ENCODE results near the gene C4BPB.

C4BPB gene

DNA sequence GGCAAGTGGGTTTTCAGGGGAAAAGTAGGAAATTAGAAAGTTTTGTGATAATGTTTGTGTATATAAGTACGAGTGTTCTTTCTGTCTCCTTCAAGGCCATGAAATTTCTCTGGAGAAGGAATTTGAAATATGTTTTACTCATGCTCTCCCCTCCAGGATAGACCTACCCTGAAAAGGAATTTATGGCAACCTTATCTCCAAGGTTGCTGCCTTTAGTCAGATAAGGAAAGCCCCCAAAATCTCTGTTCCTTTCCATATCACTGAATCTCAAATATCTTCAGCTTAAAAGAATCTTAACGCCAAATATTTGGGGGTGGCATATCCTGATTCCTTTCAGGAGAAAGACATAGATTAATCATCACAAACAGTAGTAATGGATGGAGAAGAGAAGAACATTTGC is 499 bp upstream of the C4BPB start:
- DNase-seq, result no peak

DNA sequence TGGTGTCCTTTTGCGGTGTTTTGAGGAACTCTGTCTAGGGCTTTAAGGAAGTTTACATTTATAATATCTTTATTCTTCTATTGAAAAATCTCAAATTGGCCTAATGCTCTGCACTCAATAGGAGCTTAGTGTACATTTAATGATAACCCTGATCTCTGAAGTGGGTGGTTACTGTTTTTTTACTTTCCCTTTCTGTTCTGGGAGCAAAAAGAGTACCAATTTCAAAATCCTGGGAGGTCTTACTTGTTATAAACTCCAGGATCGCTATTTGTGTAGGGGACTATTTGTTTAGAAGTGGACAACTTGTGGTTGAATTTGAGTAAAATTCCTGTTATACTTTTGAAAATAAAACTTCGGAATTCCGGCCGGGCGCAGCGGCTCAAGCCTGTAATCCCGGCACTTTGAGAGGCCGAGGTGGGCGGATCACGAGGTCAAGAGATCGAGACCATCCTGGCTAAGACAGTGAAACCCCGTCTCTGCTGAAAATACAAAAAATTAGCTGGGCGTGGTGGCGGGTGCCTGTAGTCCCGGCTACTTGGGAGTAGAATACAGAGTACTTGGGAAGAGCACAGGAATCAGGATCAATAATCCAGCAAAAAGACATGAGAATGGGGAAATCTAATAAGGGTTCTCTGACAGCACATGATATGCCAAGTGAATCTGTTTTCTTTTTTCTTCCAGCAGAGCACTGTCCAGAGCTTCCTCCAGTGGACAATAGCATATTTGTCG is 1.1 kb downstream of the C4BPB start:
- DNase-seq, result no peak

DNA sequence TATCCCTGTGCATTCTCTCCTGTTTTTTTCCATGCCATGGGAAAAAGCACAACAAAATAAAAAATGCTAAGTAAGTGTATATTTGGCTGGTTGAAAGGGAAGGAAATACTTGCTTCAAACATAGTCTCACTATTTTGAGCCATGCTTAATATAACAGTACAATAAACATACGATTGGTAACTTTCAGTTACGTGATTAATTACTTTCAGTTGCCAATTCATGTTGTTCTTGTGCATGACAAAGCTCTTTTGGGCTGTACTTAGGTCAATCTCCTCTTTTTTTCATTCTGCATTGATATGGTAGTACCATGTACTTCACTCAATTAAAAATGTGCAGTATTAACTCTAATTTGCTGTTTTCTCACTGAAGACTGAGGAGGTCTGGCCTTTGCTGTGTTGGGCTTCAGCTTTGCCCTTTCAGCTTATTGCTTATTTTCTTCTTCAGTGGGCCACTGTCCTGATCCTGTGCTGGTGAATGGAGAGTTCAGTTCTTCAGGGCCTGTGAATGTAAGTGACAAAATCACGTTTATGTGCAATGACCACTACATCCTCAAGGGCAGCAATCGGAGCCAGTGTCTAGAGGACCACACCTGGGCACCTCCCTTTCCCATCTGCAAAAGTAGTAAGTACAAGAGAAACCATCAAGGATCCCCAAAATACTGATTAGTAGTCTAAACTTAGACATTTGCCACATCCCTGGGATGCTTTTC is 2.7 kb downstream of the C4BPB start:
- no peak for DNase-seq

DNA sequence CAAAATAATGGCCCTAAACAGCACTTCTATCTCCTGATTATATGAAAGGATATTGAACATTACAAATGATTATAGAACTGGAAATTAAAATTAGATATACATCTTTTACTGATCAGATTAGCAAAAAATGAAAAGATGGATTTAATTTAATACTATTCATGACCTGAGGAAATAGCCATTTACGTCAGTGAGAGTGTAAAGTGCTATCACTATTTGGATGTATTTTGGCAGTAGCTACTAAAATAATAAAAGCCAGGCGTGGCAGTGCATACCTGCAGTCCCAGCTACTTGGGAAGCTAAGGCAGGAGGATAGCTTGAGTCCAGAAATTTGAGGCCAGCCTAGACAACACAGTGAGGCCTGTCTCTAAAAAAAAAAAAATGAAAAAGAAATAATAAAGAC is 5.3 kb downstream of the C4BPB start:
- no peak for DNase-seq

DNA sequence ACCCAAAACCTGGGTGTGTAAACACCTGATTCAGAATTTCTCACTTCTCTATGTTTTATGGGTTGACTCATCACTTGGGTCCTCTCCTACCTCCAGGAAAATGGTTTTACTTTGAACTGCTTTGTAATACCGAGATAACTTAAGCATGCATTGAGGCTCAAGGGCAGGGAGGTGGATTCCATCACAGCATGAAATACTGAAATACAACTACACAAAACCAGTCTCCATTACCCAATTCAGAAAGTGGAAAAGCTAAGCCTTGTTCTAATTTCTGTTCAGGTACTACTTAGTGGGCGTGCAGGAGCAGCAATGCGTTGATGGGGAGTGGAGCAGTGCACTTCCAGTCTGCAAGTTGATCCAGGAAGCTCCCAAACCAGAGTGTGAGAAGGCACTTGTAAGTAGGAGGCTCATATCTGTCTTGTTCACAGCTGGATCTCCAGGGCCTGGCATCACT is 9.2 kb downstream of the C4BPB start:
- DNase-seq, result no peak

DNA sequence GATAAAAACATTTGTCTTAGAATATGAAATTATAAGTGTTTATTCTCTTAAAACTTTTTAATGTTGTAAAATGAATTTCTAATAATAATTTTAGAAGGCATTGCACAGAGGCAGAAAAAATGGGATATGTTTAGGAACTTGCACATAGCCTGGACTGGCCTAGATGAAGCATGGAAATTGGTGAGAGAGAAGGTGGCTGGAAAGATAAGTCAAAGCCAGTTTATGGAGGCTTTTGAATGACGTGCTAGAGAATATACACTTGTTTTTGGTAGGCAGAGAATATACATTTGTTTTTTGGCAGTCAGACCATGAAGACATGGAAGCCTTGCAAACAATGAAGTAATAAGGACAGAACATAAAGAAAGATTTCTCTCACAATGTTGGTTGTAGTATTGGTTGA is 13.1 kb downstream of the C4BPB start:
- DNase-seq, result no peak

DNA sequence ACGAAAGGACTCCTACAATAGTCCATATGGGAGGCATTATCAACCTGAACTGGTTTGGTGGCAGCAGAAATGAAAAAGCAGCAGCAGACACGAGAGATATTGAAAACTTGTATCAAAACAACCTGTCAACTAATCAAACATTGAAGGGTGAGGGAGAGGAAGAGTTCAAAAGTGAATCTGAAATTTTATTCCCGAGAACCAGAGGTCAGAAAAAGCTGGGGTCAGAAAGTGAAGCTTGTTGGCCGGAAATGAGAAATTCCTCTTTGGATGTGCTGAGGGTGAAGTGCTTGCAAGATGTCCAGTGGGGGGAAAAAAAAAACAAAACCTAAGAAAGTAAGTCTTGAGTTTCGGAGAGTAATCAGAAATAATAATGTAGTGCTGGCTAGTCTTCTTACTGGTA is 13.5 kb downstream of the C4BPB start:
- DNase-seq, result no peak

DNA sequence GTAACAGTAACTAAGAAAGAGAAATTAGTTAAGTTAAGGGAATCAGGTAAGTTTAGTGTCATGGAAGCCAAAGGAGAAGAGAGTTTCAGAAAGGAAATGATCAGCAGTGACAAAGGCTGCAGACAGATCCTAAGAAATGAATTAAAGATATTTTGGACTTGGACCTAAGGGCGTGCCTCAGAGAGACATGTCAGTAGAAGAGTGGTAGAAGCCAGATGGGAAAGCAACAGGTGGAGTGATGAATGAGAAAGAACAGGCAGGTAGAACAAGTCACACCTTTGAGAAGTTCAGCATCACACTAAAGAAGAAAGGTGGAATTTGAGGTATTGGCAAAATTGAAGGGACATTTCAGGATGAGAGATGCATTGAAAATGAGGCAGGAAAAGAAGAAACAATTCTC is 14.0 kb downstream of the C4BPB start:
- no peak for DNase-seq

DNA sequence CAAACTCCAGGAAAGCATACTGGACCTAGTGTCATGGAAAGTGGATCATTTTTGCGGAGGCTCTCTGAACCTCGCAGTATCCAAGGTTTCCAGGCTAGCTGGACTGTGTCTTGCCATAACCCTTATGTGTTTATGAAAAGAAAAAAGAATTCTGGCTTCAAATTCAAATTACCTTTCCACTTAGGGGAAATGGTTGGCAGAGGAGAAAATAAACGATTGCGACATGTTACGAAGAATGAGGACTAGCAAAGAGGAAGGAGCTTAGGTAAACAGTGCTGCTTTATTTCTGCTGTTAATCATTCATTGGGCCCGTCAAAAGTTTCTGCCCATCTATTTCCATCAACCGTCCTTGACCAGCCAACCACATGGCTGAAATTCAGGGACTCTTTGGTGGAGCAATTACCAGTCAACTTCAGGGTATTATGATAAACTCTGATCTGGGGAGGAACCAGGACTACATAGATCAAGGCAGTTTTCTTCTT is 15.3 kb downstream of the C4BPB start, which contains the start of gene C4BPA:
Gene C4BPA (plus strand): TSS at position 342 of the 482 bp plus-strand sequence. CDS start 8,793 bp downstream, outside the sequence.
- DNase-seq, result no peak

DNA sequence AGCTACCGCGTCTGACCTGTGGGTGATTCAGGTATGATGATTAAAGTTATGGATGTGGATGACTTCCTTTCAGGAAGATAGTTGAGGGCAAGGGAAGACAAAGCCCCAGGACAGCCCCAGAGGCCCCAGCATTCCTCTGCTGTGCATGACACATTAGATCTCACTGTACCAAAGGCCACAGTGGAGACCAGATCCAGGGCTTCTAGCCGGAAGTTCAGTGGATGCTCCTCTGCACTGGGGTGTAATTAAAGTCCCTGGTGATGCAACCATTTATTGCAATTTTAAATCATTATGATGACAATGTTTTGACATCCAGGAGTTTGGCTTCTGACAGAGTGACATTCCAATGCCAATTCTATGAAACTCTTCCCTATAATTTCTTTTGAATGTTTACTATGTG is 20.3 kb downstream of the C4BPB start:
- no peak for DNase-seq

DNA sequence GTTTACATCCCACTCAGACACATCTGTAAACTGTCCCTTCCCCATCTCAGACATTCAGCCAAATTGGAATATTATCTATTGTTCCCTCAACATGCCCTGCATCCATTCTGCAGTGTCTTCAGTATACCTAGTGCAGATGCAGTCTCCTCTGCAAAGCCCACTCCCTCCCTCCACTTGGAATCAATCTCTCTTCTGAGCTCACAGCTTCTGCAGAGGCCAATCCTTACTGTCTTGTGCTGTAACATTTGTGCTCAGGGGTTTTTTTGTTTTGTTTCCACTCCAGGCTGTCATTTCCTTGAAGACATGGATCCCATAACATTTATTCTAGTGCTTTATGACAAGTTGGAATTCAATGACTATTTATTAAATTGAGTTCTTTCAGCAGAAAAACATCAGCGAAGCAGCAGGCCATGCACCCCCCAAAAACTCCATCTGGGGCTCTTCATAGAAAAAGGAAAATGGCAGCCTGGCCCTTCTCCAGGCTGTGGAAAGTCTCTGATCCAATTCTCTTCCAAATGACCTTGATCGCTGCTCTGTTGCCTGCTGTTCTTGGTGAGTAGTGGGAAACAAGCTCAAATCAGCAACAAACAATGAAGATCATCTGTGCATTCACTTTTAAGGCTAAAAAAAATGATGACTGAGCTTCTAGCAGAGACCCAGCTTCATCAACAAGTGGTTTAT is 24.1 kb downstream of the C4BPB start:
- no peak for DNase-seq

DNA sequence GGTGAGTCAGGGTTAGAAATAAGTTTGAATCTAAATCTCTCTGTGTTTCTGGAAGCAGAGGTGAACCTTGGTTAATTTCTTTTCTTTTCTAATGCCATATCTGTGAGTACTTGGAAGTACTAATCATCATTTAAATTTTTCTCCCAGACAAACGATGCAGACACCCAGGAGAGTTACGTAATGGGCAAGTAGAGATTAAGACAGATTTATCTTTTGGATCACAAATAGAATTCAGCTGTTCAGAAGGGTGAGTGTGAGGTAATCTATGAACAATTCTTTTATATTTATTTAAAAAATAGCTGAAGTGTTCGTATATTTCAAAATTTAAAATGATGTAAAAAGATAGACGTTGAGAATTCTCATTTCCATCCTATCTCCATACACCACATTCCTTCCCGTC is 26.6 kb downstream of the C4BPB start:
- no peak for DNase-seq

DNA sequence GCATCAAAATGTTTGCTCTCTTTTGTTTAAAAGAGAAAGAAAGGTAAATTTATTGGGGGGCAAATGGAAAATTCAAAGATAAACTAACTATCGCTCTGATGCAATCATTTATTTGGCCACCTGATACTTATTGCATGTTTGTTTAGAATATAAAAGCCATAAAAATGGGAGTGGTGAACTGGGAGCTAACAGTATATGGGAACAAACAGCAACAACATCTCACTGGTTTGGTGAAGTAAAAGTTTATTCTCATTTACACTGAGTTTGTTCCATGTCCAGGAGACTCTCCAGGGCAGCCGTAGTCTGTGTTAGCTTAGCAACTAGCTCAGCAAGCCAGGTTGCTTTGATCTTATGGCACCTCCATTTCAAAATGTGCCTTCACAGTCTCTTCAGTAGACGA is 35.7 kb downstream of the C4BPB start:
- no peak for DNase-seq

DNA sequence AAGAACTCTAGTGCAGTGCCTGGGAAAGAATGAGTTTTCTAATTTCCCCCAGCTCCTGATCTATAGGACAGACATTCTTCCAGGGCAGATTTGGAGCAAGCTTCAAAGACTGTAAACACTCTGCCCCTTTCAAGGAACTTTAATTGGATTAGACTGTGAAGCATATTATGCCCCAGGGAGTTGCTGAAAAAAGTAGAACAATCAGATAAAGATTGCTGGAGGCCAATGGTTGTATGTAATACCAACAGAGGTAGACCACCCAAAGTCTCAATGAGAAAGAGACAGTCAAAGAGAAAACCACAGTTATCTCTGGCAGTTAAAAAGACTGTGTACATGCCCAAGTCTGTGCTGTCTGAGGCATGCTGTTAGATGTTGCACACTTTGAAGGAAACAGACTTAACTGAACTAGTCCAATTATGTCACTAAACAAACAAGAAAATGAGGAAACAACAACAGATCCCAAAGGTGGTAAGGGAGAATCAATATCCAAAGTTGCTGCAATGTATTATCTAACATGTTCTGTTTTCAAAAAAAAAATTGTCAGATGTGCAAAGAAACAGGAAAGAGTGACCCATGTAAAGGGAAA is 39.8 kb downstream of the C4BPB start:
- no peak for DNase-seq

DNA sequence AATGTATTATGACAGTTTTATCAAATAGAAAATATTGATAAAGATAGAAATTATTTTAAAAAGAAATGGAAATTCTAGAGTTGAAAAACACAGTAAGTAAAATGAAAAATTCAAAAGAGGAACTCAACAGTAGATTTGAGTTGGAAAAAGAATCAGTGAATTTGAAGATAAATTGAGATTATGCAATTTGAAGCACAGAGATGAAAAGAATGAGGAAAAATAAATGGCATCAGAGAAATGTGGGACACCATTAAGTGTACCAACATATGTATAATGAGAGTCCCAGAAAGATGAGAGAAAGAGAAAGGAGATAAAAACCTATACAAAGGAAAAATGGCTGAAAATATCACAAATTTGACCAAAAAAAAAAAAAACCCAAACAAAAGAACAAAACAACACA is 40.4 kb downstream of the C4BPB start:
- no peak for DNase-seq

DNA sequence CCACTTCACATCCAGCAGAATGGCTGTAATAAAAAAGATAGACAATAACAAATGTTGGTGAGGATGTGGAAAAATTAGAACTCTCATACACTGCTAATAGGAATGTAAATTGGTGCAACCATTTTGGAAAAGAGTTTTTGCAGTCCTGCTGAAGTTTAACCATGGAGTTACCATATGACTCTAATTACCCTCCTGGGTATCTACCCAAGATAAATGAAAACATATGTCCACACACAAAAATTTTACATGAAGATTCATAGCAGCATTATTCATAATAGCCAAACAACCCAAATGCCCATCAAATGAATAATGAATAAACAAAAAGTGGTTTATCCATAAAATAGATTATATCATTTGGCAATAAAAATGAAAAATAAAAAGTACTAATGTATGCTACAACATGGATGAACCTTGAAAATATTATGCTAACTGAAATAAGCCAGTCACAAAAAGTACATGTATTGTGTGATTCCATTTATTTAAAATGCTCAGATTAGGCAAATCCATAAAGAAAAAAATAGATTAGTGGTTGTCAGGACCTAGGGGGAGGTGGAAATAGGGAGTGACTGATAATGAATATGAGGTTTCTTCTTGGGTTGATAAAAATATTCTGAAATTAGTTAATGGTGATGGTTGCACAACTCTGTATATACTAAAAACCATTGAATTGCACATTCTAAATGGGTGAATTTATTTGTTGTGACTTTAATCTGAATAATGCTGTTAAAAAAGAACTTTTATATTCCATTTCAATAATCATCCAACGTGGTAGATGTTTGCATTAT is 41.8 kb downstream of the C4BPB start:
- no peak for DNase-seq

DNA sequence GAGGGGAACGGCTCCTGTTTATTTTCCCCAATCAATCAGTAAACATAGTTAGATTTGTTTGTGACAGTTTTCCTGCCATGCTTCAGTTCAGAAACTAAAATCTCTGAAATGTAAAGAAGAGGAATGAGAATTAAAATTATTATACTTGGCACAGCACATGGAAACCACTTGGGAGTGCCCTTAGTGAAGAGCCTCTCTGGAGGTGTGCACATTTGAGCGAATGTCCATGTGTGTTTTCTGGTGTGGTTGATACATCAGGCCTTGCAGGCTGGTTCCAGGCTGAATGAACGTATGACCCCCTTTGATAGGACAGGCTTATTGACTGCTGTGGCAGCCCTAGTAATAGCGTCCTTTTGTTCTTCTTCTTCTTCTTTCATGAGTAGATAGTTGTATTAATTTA is 42.5 kb downstream of the C4BPB start:
- DNase-seq, result no peak

DNA sequence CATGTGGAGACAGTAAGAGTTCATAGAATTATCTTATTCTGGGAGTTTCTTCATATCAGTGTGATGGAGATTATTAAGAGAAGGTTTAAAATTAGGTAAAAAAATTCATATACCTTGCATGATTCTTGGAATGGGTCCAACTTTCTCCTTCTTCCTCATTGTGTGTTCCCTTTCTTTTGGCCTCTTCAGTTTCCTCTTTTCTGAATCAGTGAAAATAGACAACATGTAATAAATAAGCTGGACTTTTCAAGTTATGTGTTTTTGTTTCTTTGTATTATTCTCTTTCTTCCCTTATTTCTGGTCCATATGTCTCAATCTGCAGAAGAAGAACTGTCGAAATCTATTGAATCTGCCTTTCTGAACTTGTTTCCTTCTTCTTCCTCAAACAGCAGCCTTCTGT is 45.9 kb downstream of the C4BPB start:
- DNase-seq, result no peak

DNA sequence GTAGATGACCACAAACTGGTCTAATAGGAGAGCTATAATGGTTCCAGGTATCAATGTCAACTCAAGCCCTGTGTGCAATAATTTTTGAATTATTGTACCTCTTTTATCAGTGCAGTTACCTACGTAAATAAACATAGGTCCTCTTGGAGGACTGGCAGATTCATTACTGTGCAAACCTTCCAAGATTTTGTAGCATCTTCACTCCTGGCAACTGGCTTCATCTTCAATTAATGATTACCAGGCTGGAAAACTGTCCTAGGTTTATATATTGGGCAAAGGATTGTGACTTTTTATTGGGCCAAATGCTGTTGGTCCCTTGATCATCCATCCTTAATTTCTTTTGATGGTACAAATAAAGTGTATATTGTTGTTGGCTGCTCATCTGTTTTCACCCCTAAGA is 51.0 kb downstream of the C4BPB start:
- no peak for DNase-seq

DNA sequence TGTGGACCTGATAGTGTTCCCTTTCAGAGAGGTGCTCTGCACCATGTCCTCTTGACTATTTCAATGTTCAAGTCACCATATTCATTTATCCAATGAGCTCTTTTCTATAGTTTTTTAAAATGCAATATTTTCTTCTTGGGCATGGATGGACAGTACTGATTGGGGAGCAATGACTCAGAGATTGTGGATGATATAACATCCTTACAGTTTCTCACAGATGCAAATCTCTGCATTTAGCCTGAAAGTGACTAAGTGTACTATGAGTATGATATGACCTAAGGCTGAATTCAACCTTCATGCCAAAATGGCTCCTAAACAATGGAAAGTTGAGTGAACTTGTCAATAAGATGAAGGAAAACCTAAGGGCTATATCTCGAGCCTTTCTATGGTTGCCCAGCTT is 51.9 kb downstream of the C4BPB start:
- no peak for DNase-seq

DNA sequence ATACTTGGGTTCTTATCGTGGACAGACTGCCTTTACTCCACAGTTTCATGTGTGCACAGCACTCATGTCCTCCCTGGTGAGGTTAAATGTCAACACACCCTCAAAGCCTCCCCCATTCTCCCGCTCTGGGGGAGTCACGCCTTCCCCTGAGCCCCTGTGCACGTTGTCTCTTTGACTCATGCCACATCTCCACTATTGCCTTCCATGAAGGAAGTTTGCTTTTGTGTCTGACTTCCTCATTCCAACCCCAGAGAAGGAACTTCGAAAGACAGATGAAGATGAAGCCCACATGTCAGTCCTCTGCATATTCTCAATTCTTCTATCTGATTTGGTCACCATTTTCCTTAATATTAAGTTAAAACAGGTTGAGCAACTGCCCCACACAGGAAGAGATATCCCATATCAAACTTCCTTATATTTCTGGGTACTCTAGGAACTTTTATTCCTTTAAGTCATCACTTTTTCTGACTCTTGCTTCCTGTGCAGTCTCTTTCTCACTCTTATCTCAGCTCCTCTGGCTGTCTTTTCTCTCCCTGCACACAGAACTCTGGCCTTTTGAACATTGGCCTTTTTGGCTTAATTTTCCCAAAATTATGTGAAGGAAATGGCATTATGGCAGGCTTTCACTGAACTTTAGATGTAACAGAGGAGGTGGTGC is 56.9 kb downstream of the C4BPB start:
- no peak for DNase-seq

Measured in NCI-H2081 (cell line).